ENCODE measurements around the gene GNG14. TPM values are rescaled to one million over a fixed set of nuclear protein-coding genes. Genes with fewer than 3 reads are reported as not detected.

GNG14 gene
- total and polyA plus RNA-seq, 2 of the 4 experiments (the other 2 are of a cell fraction) = not detected

DNA sequence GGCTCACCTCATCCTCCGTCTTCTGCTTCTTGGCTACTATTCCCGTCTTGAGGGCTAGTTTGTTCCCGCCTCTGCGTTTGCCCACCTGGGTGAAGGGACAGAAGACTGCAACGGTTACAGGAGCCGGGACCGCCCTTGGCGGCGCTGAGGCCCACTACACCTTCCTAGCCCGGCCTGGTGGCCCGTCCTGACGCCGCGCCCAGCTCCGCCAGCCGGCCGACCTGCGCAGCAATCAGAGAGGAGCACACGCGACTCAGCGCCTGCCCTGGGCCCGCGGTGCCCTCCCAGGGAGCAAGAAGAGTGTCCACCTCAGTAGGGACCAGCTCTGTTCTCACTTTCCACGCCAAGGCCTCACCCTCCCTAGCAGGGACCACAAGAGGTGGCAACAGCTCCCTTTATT lies 43.5 kb downstream of the GNG14 start:
- H4K5ac ChIP-seq (ENCODE audit: low read depth, low read length) = no peak overlapping the region
- no peak overlapping the region for H3K18ac ChIP-seq (ENCODE audit: low read depth, low read length)
- DNase-seq = no peak
- H3K56ac ChIP-seq (ENCODE audit: extremely low read depth, insufficient read depth, low read length) = no peak overlapping the region
- H2BK15ac ChIP-seq (ENCODE audit: low read depth, low read length) = no peak overlapping the region
- H2AK9ac ChIP-seq (replicated peaks; ENCODE audit: low read depth, low read length, poor library complexity) = no peak overlapping the region
- no peaks in the 10 kb centered on the region for H3K27me3 ChIP-seq (ENCODE audit: control insufficient read depth, insufficient read depth, low read length)
- H3K14ac ChIP-seq (replicated peaks; ENCODE audit: low read depth, low read length) = no peak overlapping the region
- intact Hi-C loops (cut with micrococcal nuclease) = no loop called here
- no peak overlapping the region for H3K4me3 ChIP-seq (ENCODE audit: insufficient read depth, low read depth, low read length)
- TF ChIP-seq BHLHE40 (IDR thresholded peaks at IDR 0.05; ENCODE audit: low read depth, low read length) (no peak), CEBPB (IDR thresholded peaks at IDR 0.05; ENCODE audit: low read depth, low read length) (no peak), MXI1 (IDR thresholded peaks at IDR 0.05; ENCODE audit: borderline replicate concordance, low read depth, low read length) (no peak), NFE2L2 (IDR thresholded peaks at IDR 0.05; ENCODE audit: low read depth, low read length) (no peak), FOS (IDR thresholded peaks at IDR 0.05; ENCODE audit: low read depth, low read length) (no peak), RCOR1 (IDR thresholded peaks at IDR 0.05; ENCODE audit: insufficient replicate concordance, low read length) (no peak), CHD1 (IDR thresholded peaks at IDR 0.05; ENCODE audit: low read depth, low read length) (no peak), MAZ (IDR thresholded peaks at IDR 0.05; ENCODE audit: borderline replicate concordance, low read depth, low read length) (no peak), RAD21 (IDR thresholded peaks at IDR 0.05; ENCODE audit: low read length) (no peak), RFX5 (IDR thresholded peaks at IDR 0.05; ENCODE audit: low read depth, low read length) (no peak), SMC3 (IDR thresholded peaks at IDR 0.05; ENCODE audit: low read depth, low read length) (no peak), POLR2A (IDR thresholded peaks at IDR 0.05; ENCODE audit: low read depth, low read length) (no peak), MAFK (IDR thresholded peaks at IDR 0.05; ENCODE audit: low read depth, low read length) (no peak)
- TF ChIP-seq, protein P1, sequence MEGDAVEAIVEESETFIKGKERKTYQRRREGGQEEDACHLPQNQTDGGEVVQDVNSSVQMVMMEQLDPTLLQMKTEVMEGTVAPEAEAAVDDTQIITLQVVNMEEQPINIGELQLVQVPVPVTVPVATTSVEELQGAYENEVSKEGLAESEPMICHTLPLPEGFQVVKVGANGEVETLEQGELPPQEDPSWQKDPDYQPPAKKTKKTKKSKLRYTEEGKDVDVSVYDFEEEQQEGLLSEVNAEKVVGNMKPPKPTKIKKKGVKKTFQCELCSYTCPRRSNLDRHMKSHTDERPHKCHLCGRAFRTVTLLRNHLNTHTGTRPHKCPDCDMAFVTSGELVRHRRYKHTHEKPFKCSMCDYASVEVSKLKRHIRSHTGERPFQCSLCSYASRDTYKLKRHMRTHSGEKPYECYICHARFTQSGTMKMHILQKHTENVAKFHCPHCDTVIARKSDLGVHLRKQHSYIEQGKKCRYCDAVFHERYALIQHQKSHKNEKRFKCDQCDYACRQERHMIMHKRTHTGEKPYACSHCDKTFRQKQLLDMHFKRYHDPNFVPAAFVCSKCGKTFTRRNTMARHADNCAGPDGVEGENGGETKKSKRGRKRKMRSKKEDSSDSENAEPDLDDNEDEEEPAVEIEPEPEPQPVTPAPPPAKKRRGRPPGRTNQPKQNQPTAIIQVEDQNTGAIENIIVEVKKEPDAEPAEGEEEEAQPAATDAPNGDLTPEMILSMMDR (conservative IDR thresholded peaks at IDR 0.05; ENCODE audit: low read depth, low read length) = no peak
- TF ChIP-seq, protein P2, sequence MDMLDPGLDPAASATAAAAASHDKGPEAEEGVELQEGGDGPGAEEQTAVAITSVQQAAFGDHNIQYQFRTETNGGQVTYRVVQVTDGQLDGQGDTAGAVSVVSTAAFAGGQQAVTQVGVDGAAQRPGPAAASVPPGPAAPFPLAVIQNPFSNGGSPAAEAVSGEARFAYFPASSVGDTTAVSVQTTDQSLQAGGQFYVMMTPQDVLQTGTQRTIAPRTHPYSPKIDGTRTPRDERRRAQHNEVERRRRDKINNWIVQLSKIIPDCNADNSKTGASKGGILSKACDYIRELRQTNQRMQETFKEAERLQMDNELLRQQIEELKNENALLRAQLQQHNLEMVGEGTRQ (IDR thresholded peaks at IDR 0.05; ENCODE audit: low read depth, low read length) = no peak
- TF ChIP-seq, protein P3, sequence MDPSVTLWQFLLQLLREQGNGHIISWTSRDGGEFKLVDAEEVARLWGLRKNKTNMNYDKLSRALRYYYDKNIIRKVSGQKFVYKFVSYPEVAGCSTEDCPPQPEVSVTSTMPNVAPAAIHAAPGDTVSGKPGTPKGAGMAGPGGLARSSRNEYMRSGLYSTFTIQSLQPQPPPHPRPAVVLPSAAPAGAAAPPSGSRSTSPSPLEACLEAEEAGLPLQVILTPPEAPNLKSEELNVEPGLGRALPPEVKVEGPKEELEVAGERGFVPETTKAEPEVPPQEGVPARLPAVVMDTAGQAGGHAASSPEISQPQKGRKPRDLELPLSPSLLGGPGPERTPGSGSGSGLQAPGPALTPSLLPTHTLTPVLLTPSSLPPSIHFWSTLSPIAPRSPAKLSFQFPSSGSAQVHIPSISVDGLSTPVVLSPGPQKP (IDR thresholded peaks at IDR 0.05; ENCODE audit: borderline replicate concordance, low read depth, low read length) = no peak
- peaks cover 39% of the 10 kb centered on the region for H4K20me1 ChIP-seq (ENCODE audit: insufficient read depth, low read length)
- no peak overlapping the region for H2AFZ ChIP-seq (replicated peaks; ENCODE audit: low read length, poor library complexity)
- H3K4me2 ChIP-seq (ENCODE audit: low read depth, low read length) = no peak overlapping the region
- H3K79me1 ChIP-seq (ENCODE audit: low read depth in 1 of 2, low read length in 2 of 2) = peaks cover 4 to 48% of the 10 kb centered on the region in 2 experiments; a peak in 3 of 4 replicates
- ATAC-seq (ENCODE audit: low read depth) = no peak
- H3K9me1 ChIP-seq (ENCODE audit: insufficient read depth, low read length) = peaks cover 4% of the 10 kb centered on the region; the same call in 1 of the 2 replicates
- H3K4ac ChIP-seq (ENCODE audit: low read depth, low read length) = no peak overlapping the region
- H3K36me3 ChIP-seq (ENCODE audit: control insufficient read depth, insufficient read depth, low read length) = peaks cover 36% of the 10 kb centered on the region
- H3K27ac ChIP-seq (ENCODE audit: insufficient read depth, low read length) = no peak overlapping the region
- dilution Hi-C loops (cut with HindIII; ENCODE audit: low sequenced_read_pairs, unreplicated experiment) = no loop called here
- H2BK120ac ChIP-seq (ENCODE audit: low read depth, low read length) = no peak overlapping the region
- 91% methylated on average over 17 of the region's 24 CpGs; no CpG with 5 or more reads in 1 of the 2 experiments for WGBS, 2 experiments (ENCODE audit: extremely low coverage in 2 of 2, insufficient read length in 1 of 2)
- in situ Hi-C loops (cut with MboI; ENCODE audit: low sequenced_read_pairs) = no loop called here
- H3K4me1 ChIP-seq (ENCODE audit: control insufficient read depth, insufficient read depth, low read length) = peaks cover 4% of the 10 kb centered on the region
- no peak overlapping the region for H3K23ac ChIP-seq (ENCODE audit: low read depth, low read length)
- no peak overlapping the region for H2BK5ac ChIP-seq (ENCODE audit: low read depth, low read length, poor library complexity, severe bottlenecking)
- H4K91ac ChIP-seq (ENCODE audit: insufficient read depth, low read depth, low read length) = no peak overlapping the region
- H2BK20ac ChIP-seq (ENCODE audit: low read depth, low read length) = no peak overlapping the region
- H4K8ac ChIP-seq (ENCODE audit: low read depth in 2 of 2, low read length in 2 of 2) = no peak overlapping the region
- no peak overlapping the region for H3K9ac ChIP-seq (ENCODE audit: low read depth, low read length)
- POLR2A ChIA-PET (ENCODE audit: unreplicated experiment) = interaction anchor here (0.6 kb wide), 1 partner anchor 1107 kb away, joined by 3 read pairs; no protein-coding TSS in a partner anchor
- no peak overlapping the region for H2AK5ac ChIP-seq (ENCODE audit: low read depth, low read length)
- H3K9me3 ChIP-seq (ENCODE audit: control insufficient read depth, insufficient read depth, low read length) = no peaks in the 10 kb centered on the region
- no TSS peak for BruUV-seq (replicated peaks)
- CTCF ChIA-PET = interaction anchor here (1.4 kb wide), 1 partner anchor 26 kb away, joined by 3 read pairs; no protein-coding TSS in a partner anchor

Data from IMR-90 (cell line).